HepG2 (cell line): ENCODE measurements around the gene SLTM.

ENCODE experiments used
- CTCF ChIP-seq: sonication (generic); formaldehyde crosslinking; IDR thresholded peaks from 2 replicates; pipeline ENCODE4 v1.5.0; 2020; ENCODE audit warnings: mild to moderate bottlenecking, missing genetic modification reagents, moderate library complexity
- KDM1A ChIP-seq: IDR thresholded peaks from 2 replicates; pipeline ENCODE4 v1.6.1; 2016; ENCODE audit warnings: missing compliant biosample characterization
- STAT6 ChIP-seq: sonication (generic); formaldehyde crosslinking; IDR thresholded peaks from 2 replicates; pipeline ENCODE4 v1.4.0; 2020; ENCODE audit warnings: missing genetic modification reagents, mild to moderate bottlenecking, borderline replicate concordance
- ZNF644 ChIP-seq: IDR thresholded peaks from 2 replicates; pipeline ENCODE4 v1.6.1; 2016; ENCODE audit warnings: low read depth

- TF ChIP-seq KDM1A (no peak), CTCF (CRISPR knock-in tag) (no peak), ZNF644 (CRISPR knock-in tag) (no peak), STAT6 (no peak)
Measured at GRCh38 chr15:58867926-58868325, 65.6 kb downstream of the SLTM start.
